K562 (cell line): Measurements from ENCODE around the gene MUCL1. TPM values are rescaled to one million over a fixed set of nuclear protein-coding genes. Genes with fewer than 3 reads are reported as not detected.

ENCODE experiments used
- ATAC-seq: fragments of 200-7000 bp; cut with Tn5 transposase; 3 replicates; pipeline ENCODE4 v1.9.1; 2020; ENCODE audit warnings: moderate library complexity
- BruUV-seq: library from RNA; stranded (reverse); fragments of 400-500 nt; replicated peaks from 2 replicates; lab custom pipeline; 2021; lab: Mats Ljungman, UMichigan
- CTCF ChIA-PET: fragments of 300-600 bp; formaldehyde crosslinking; extraction: SDS; loops from one replicate; lab custom pipeline; 2021; ENCODE audit warnings: low intra/inter-chr PET ratio; lab: Yijun Ruan, JAX
- POLR2A ChIA-PET: fragments of 300-600, 350-650 bp; sonication (Branson Sonifier 250); formaldehyde crosslinking; extraction: SDS; loops from one replicate; lab custom pipeline; 2021; ENCODE audit warnings: antibody characterized with exemption, inconsistent platforms; lab: Yijun Ruan, JAX
- DNase-seq, 4 experiments: peaks; one replicate each; pipeline versions ENCODE4 v3.0.0 to v3.0.0-alpha.2; 2011 to 2018; ENCODE audit warnings: low spot score in 3 of 4, mixed read lengths in 3 of 4; ENCODE audit errors: extremely low read depth in 1 of 4
- FAIRE-seq: peaks from 2 replicates; lab custom pipeline; 2011; peaks lifted over from hg19 to GRCh38; lab: Jason Lieb, UNC
- H2AFZ ChIP-seq: 2 replicates; pipeline ENCODE4 v1.6.0; 2011; ENCODE audit warnings: low read depth, low read length, control low read depth, inconsistent platforms
- H3K27ac ChIP-seq: fragments of 200-600 bp; 3 replicates; pipeline ENCODE4 v1.8.0; 2011; ENCODE audit warnings: low read depth, mild to moderate bottlenecking, control low read depth, inconsistent platforms, low read length, moderate library complexity, mixed read lengths; ENCODE audit errors: extremely low read depth
- H3K27me3 ChIP-seq, 2 experiments: fragments of 300-600 bp in 1 of 2; 2 replicates in 1 of 2; 3 replicates in 1 of 2; pipeline versions ENCODE4 v1.6.0 to v1.8.0; 2011; ENCODE audit warnings: inconsistent platforms in 2 of 2, low read length in 2 of 2, mild to moderate bottlenecking in 1 of 2, mixed read lengths in 1 of 2, moderate library complexity in 1 of 2; ENCODE audit not compliant: control insufficient read depth in 2 of 2, insufficient read depth in 2 of 2
- H3K36me3 ChIP-seq: fragments of 300-600 bp; 3 replicates; pipeline ENCODE4 v1.8.0; 2011; ENCODE audit warnings: mild to moderate bottlenecking, low read length, inconsistent platforms; ENCODE audit not compliant: control insufficient read depth, insufficient read depth
- H3K4me1 ChIP-seq, 2 experiments: fragments of 200-600 bp in 1 of 2; replicated peaks in 1 of 2; 2 replicates in 1 of 2; 3 replicates in 1 of 2; pipeline versions ENCODE4 v1.5.1 to v1.8.0; 2011; ENCODE audit warnings: inconsistent platforms in 2 of 2, low read length in 2 of 2, mild to moderate bottlenecking in 1 of 2, mixed read lengths in 1 of 2, moderate library complexity in 1 of 2; ENCODE audit not compliant: control insufficient read depth in 2 of 2, insufficient read depth in 2 of 2
- H3K4me2 ChIP-seq: 2 replicates; pipeline ENCODE4 v1.6.1; 2011; ENCODE audit warnings: low read length, control low read depth, inconsistent platforms, mixed read lengths; ENCODE audit not compliant: insufficient read depth
- H3K4me3 ChIP-seq: fragments of 200-600 bp; sonication (generic), shearing (Covaris generic); 2 replicates; pipeline ENCODE4 v1.5.1; 2016; ENCODE audit warnings: control low read depth, inconsistent platforms
- H3K79me2 ChIP-seq: fragments of 200-600 bp; 3 replicates; pipeline ENCODE4 v1.8.0; 2011; ENCODE audit warnings: low read length, inconsistent platforms; ENCODE audit not compliant: control insufficient read depth, insufficient read depth
- H3K9ac ChIP-seq, 2 experiments: 2 replicates each; pipeline versions ENCODE4 v1.6.0 to v1.6.1; 2011; ENCODE audit warnings: low read depth in 2 of 2, low read length in 2 of 2, control low read depth in 1 of 2, inconsistent platforms in 1 of 2, mild to moderate bottlenecking in 1 of 2, mixed read lengths in 1 of 2; ENCODE audit not compliant: insufficient read depth in 1 of 2
- H3K9me1 ChIP-seq: one replicate; pipeline ENCODE4 v1.6.0; 2011; ENCODE audit warnings: inconsistent platforms, mild to moderate bottlenecking, low read length, moderate library complexity; ENCODE audit not compliant: control insufficient read depth, insufficient read depth
- H3K9me3 ChIP-seq: replicated peaks from 2 replicates; pipeline ENCODE4 v1.5.1; 2011; ENCODE audit warnings: low read depth, low read length, inconsistent platforms; ENCODE audit not compliant: control insufficient read depth, insufficient read depth
- H4K20me1 ChIP-seq: replicated peaks from 2 replicates; pipeline ENCODE4 v1.6.1; 2011; ENCODE audit warnings: low read length, inconsistent platforms, mixed read lengths; ENCODE audit not compliant: control insufficient read depth, insufficient read depth
- BRCA1 ChIP-seq, 2 experiments: fragments of 450-650 bp in 1 of 2; sonication (generic) in 1 of 2; formaldehyde crosslinking in 1 of 2; IDR thresholded peaks; 2 replicates each; pipeline versions ENCODE4 v1.5.0 to v1.6.1; 2017 to 2020; ENCODE audit warnings: mild to moderate bottlenecking in 1 of 2, missing genetic modification reagents in 1 of 2
- BRD4 ChIP-seq: fragments of 200-600 bp; sonication (generic); IDR thresholded peaks from 2 replicates; pipeline ENCODE4 v1.6.1; 2017; ENCODE audit warnings: inconsistent platforms
- C11orf30 ChIP-seq: fragments of 450-650 bp; IDR thresholded peaks from 2 replicates; pipeline ENCODE4 v1.6.1; 2016; ENCODE audit warnings: low read depth, mild to moderate bottlenecking
- CCAR2 ChIP-seq: fragments of 200-400 bp; formaldehyde crosslinking; IDR thresholded peaks from 2 replicates; pipeline ENCODE4 v1.6.1; 2017; ENCODE audit warnings: mild to moderate bottlenecking, low read depth, low read length
- CHD2 ChIP-seq: IDR thresholded peaks from 2 replicates; pipeline ENCODE4 v1.6.1; 2011; ENCODE audit warnings: low read depth, low read length
- HCFC1 ChIP-seq: IDR thresholded peaks from 2 replicates; pipeline ENCODE4 v1.6.1; 2012; ENCODE audit warnings: low read depth, low read length, improper control_type of control experiment
- HMGN3 ChIP-seq: IDR thresholded peaks from 2 replicates; pipeline ENCODE4 v1.6.1; 2011; ENCODE audit warnings: borderline replicate concordance, low read depth, mild to moderate bottlenecking, mixed read lengths, low read length; ENCODE audit not compliant: insufficient read length; ENCODE audit errors: extremely low read depth
- MAFF ChIP-seq: IDR thresholded peaks from 2 replicates; pipeline ENCODE4 v1.6.1; 2012; ENCODE audit warnings: low read length, improper control_type of control experiment
- MAFG ChIP-seq: fragments of 450-650 bp; conservative IDR thresholded peaks from 2 replicates; pipeline ENCODE4 v1.6.1; 2016; ENCODE audit warnings: missing genetic modification characterization, missing compliant biosample characterization
- MAFK ChIP-seq: IDR thresholded peaks from 2 replicates; pipeline ENCODE4 v1.6.1; 2011; ENCODE audit warnings: low read length, improper control_type of control experiment
- MTA1 ChIP-seq: fragments of 450-650 bp; IDR thresholded peaks from 2 replicates; pipeline ENCODE4 v1.6.1; 2017; ENCODE audit warnings: borderline replicate concordance
- MYC ChIP-seq, 2 experiments: fragments of 250-450 bp in 1 of 2; sonication (Bioruptor Pico) in 1 of 2; IDR thresholded peaks; 2 replicates each; pipeline versions ENCODE4 v1.5.1 to v1.6.1; 2012 to 2021; ENCODE audit warnings: low read depth in 2 of 2, borderline replicate concordance in 1 of 2, improper control_type of control experiment in 1 of 2, low read length in 1 of 2, mild to moderate bottlenecking in 1 of 2, moderate library complexity in 1 of 2
- NR3C1 ChIP-seq: sonication (generic); formaldehyde crosslinking; IDR thresholded peaks from 2 replicates; pipeline ENCODE4 v1.8.1; 2022; ENCODE audit warnings: missing genetic modification reagents
- SMAD3 ChIP-seq: fragments of 450-650 bp; formaldehyde crosslinking; conservative IDR thresholded peaks from 2 replicates; pipeline ENCODE4 v1.4.0; 2020; ENCODE audit warnings: mild to moderate bottlenecking
- SOX6 ChIP-seq: fragments of 450-650 bp; IDR thresholded peaks from 2 replicates; pipeline ENCODE4 v1.6.1; 2014; ENCODE audit warnings: mild to moderate bottlenecking
- TAF1 ChIP-seq: IDR thresholded peaks from 2 replicates; pipeline ENCODE4 v1.6.1; 2011; ENCODE audit warnings: mild to moderate bottlenecking, low read length, moderate library complexity; ENCODE audit not compliant: insufficient read depth, control insufficient read depth, severe bottlenecking; ENCODE audit errors: extremely low read depth
- TCF7 ChIP-seq: sonication (generic); IDR thresholded peaks from 2 replicates; pipeline ENCODE4 v1.6.1; 2016; ENCODE audit warnings: antibody characterized with exemption, borderline replicate concordance
- TRIM24 ChIP-seq, 2 experiments: fragments of 450-650 bp; IDR thresholded peaks; 2 replicates each; pipeline ENCODE4 v1.6.1; 2016
- ZNF140 ChIP-seq: fragments of 250-450 bp; sonication (Bioruptor Pico); IDR thresholded peaks from 2 replicates; pipeline ENCODE4 v1.8.0; 2021; ENCODE audit warnings: moderate library complexity, mild to moderate bottlenecking, inconsistent platforms
- ZNF316 ChIP-seq: fragments of 450-650 bp; IDR thresholded peaks from 2 replicates; pipeline ENCODE4 v1.6.1; 2016
- ZNF408 ChIP-seq: fragments of 250-450 bp; sonication (Bioruptor Pico); IDR thresholded peaks from 2 replicates; pipeline ENCODE4 v1.4.0; 2020; ENCODE audit warnings: low read depth, mild to moderate bottlenecking, moderate library complexity
- ZNF764 ChIP-seq: fragments of 250-450 bp; sonication (Bioruptor Pico); IDR thresholded peaks from 2 replicates; pipeline ENCODE4 v1.4.0; 2020; ENCODE audit warnings: low read depth, mild to moderate bottlenecking, moderate library complexity
- WGBS: fragments of 100-300 bp; shearing (Covaris generic); methylation state at CpG from one replicate; pipeline ENCODE4 v1.1.6; 2016; ENCODE audit warnings: low coverage, mixed read lengths; ENCODE audit not compliant: insufficient coverage; ENCODE audit errors: missing lambda C conversion rate; 5-methylcytosine and 5-hydroxymethylcytosine counted together
- in situ Hi-C: fragments of 300-500 bp; cut with MboI; formaldehyde crosslinking; loops from 4 replicates; pipeline ENCODE4 v1.15.0; 2018; ENCODE audit warnings: inconsistent platforms, mixed read lengths
- intact Hi-C: fragments of 100-400 bp; cut with micrococcal nuclease; formaldehyde crosslinking; loops from 2 replicates; pipeline ENCODE4 v1.14.2; 2022
- polyA plus RNA-seq, 8 experiments: library from polyadenylated mRNA; depleted of rRNA in 4 of 8; stranded (reverse) in 5 of 8; unstranded in 3 of 8; fragments of >200 nt; fragmentation: Nextera tagmentation in 2 of 8; fragmentation: Illumina TruSeq in 1 of 8; extraction: Ambion mirVana in 2 of 8; extraction: Trizol in 1 of 8; gene quantifications; 2 replicates each; pipeline versions ENCODE4 v1.2.1 to v1.2.3, GENCODE V29; 2011 to 2014; ENCODE audit warnings: inconsistent platforms in 1 of 8, missing spikeins in 1 of 8
- total RNA-seq, 7 experiments: library from RNA; depleted of rRNA in 6 of 7; stranded (reverse); fragments of >200 nt in 6 of 7; fragmentation: Illumina TruSeq in 2 of 7; extraction: Trizol in 2 of 7; gene quantifications; 2 replicates each; pipeline versions ENCODE4 v1.2.1 to v1.2.3, GENCODE V29; 2011 to 2021; ENCODE audit warnings: low replicate concordance in 1 of 7
- TF ChIP-seq, protein P1 (sequence below): fragments of 250-450 bp; sonication (Bioruptor Pico); IDR thresholded peaks from 2 replicates; pipeline ENCODE4 v1.5.0; 2021; ENCODE audit warnings: mild to moderate bottlenecking, borderline replicate concordance

The MUCL1 gene
- total and polyA plus RNA-seq, 9 of the 15 experiments (the other 6 are each of a cell fraction or from before 2014, with no cell fraction given), result not detected

DNA sequence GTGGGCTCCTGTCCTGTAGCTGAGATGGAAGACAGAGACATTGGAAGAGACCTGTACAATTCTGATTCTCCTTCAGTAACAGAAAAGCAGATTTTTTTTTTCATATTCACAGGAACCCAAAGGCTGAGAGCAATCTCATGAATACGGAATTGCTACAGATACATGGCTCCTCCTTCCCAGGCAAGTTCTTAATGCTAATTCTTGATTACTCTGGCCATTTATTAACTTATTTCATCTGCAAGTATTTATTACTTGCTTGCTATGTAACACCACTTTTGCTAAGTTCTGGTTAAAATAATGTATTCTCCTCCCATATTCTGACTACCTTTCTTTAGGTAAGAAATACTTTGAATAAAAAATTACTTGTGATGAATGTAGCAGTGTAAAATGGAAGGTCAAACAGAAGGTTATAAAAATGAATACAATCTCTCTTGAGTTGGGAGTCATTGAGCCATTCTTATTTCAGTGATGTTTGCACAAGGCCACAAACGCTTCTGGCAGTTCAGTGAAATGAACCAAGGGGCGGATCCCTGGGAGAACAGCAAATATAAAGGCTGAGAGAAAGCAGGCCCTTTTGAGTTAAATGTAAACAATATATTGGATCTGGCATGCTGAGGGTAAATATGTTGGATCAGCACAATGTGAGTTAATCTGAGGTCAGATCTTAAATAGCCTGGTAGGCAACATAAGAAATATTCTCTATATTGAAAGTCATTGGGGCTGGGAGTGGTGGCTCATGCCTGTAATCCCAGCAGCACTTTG lies 37.6 kb downstream of the MUCL1 start:
- WGBS, result 7% methylated on average over 3 of the region's 3 CpGs
- intact Hi-C loops (no loop called here), in situ Hi-C loops (no loop called here)
- Histone ChIP-seq H2AFZ (no peak overlapping the region), H4K20me1 (no peaks in the 10 kb centered on the region), H3K4me2 (no peak overlapping the region), H3K4me3 (no peak overlapping the region), H3K27me3 (no peaks in the 10 kb centered on the region; a peak in 1 of 5 replicates), H3K4me1 (no peaks in the 10 kb centered on the region; a peak in 1 of 5 replicates), H3K9ac (no peak overlapping the region), H3K9me3 (no peaks in the 10 kb centered on the region), H3K36me3 (no peaks in the 10 kb centered on the region), H3K79me2 (no peaks in the 10 kb centered on the region), H3K27ac (no peak overlapping the region), H3K9me1 (no peaks in the 10 kb centered on the region)
- ChIA-PET CTCF (no interaction called here), POLR2A (no interaction called here)
- FAIRE-seq (no peak), DNase-seq (no peak), ATAC-seq (no peak)
- BruUV-seq, result no TSS peak
- TF ChIP-seq BRCA1 (IDR thresholded peaks at IDR 0.05) (no peak), BRCA1 (CRISPR knock-in tag; IDR thresholded peaks at IDR 0.05) (no peak), SOX6 (no peak), TRIM24 (IDR thresholded peaks at IDR 0.05) (no peak), CHD2 (no peak), ZNF140 (CRISPR knock-in tag) (no peak), MYC (IDR thresholded peaks at IDR 0.05; ENCODE audit: low read depth, low read length) (no peak), MYC (CRISPR knock-in tag; IDR thresholded peaks at IDR 0.05; ENCODE audit: borderline replicate concordance, low read depth) (no peak), C11orf30 (peak; percentile 64), NR3C1 (CRISPR knock-in tag) (no peak), TAF1 (no peak), CCAR2 (no peak), SMAD3 (CRISPR knock-in tag) (no peak), MAFG (tag) (peak; percentile 54), BRD4 (no peak), MAFF (peak; percentile 34), MAFK (0 out of 2 replicates have a peak, but pooled peaks have one; percentile 22), ZNF764 (CRISPR knock-in tag) (no peak), ZNF408 (no peak), TCF7 (no peak), HCFC1 (no peak), ZNF316 (peak; percentile 59), HMGN3 (no peak), MTA1 (no peak)
- TF ChIP-seq, protein P1, sequence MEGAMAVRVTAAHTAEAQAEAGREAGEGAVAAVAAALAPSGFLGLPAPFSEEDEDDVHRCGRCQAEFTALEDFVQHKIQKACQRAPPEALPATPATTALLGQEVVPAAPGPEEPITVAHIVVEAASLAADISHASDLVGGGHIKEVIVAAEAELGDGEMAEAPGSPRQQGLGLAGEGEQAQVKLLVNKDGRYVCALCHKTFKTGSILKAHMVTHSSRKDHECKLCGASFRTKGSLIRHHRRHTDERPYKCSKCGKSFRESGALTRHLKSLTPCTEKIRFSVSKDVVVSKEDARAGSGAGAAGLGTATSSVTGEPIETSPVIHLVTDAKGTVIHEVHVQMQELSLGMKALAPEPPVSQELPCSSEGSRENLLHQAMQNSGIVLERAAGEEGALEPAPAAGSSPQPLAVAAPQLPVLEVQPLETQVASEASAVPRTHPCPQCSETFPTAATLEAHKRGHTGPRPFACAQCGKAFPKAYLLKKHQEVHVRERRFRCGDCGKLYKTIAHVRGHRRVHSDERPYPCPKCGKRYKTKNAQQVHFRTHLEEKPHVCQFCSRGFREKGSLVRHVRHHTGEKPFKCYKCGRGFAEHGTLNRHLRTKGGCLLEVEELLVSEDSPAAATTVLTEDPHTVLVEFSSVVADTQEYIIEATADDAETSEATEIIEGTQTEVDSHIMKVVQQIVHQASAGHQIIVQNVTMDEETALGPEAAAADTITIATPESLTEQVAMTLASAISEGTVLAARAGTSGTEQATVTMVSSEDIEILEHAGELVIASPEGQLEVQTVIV (CRISPR knock-in tag), result no peak
